ENCODE measurements around the gene LTV1.

DNA sequence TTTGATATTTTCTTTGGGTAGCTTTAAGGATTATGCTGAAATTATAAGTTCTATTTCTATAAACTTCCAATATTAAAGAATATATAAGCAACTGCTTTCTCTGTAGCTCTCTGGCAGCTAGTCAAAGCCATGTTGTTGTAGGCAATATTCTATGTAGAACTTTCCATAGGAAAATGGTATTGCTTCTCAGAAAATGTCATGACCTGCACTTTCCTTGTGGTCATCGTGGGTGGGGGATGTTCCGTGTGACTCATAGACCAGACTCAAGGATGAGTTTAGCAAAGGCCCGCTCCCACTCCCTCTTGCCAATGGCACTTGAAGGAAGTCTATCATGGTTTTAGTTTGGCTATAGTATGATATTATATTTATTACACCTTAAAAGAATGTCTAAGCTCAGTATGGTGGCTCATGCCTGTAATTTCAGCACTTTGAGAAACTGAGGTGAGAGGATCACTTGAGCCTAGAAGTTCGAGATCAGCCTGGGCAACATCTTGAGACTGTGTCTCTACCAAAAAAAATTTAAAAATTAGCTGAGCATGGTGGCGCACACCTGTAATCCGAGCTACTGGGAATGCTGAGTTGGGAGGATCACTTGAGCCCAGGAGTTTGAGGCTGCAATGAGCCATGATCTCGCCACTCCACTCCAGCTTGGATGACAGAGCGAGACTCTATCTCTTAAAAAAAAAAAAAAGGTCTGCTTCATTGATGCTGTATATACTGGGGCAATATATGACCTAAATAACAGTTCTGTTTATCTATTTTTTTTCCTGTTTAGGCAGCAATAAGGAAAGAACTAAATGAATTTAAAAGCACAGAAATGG is 36.6 kb upstream of the LTV1 start:
- TF ChIP-seq POLR2A (IDR thresholded peaks at IDR 0.05), result no peak
- TF ChIP-seq CTCF (IDR thresholded peaks at IDR 0.05), result no peak

Data from upper lobe of left lung (tissue), 4 donors.